Epithelial cell of esophagus (primary cell): ENCODE data around the gene PLEKHG5.

Experiments
- DNase-seq: peaks from one replicate; pipeline ENCODE4 v3.0.0; 2010; ENCODE audit warnings: low read depth
- H3K4me3 ChIP-seq: 2 replicates; pipeline ENCODE4 v1.5.1; 2011; ENCODE audit warnings: mild to moderate bottlenecking, low read length, control low read depth
- TF ChIP-seq, protein P1 (sequence below): IDR thresholded peaks from 2 replicates; pipeline ENCODE4 v1.5.1; 2011; ENCODE audit warnings: low read depth, mild to moderate bottlenecking, low read length, control low read depth, inconsistent platforms; ENCODE audit not compliant: insufficient read depth; ENCODE audit errors: missing control alignments

PLEKHG5 gene

DNA sequence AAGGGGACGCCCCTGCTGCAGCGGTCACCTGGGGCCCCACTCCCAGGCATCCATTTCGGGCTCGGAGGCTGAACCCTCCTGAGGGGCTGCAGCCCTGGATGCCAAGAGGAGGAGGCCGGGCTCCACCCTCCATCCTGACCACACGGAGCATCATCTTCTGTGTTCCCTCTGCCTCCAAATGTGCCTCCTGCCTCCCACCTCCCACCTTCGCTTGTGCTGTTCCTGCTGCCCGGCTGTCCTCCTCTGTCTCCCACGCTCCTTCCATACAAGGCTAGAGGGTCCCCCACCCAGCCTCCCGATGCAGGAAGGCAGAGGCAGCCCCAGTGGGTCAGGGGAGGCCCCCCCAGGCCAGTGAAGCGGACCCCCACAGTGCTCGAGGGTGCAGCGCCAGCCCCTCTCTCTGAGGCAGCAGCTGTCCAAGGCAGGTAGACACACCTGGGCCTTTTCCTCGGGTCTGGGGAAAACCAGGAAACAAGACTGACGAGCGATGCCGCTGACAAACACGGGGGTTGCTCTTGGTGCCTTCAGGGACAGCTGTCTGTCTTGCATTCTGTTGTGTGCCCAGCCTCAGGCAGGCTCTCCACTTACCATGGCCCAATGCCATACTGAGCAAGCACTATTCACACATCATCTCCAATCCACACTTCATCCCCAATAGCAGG is 16.8 kb upstream of the PLEKHG5 start:
- no peak overlapping the region for H3K4me3 ChIP-seq
- no peak for DNase-seq
- TF ChIP-seq, protein P1, sequence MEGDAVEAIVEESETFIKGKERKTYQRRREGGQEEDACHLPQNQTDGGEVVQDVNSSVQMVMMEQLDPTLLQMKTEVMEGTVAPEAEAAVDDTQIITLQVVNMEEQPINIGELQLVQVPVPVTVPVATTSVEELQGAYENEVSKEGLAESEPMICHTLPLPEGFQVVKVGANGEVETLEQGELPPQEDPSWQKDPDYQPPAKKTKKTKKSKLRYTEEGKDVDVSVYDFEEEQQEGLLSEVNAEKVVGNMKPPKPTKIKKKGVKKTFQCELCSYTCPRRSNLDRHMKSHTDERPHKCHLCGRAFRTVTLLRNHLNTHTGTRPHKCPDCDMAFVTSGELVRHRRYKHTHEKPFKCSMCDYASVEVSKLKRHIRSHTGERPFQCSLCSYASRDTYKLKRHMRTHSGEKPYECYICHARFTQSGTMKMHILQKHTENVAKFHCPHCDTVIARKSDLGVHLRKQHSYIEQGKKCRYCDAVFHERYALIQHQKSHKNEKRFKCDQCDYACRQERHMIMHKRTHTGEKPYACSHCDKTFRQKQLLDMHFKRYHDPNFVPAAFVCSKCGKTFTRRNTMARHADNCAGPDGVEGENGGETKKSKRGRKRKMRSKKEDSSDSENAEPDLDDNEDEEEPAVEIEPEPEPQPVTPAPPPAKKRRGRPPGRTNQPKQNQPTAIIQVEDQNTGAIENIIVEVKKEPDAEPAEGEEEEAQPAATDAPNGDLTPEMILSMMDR: no peak

DNA sequence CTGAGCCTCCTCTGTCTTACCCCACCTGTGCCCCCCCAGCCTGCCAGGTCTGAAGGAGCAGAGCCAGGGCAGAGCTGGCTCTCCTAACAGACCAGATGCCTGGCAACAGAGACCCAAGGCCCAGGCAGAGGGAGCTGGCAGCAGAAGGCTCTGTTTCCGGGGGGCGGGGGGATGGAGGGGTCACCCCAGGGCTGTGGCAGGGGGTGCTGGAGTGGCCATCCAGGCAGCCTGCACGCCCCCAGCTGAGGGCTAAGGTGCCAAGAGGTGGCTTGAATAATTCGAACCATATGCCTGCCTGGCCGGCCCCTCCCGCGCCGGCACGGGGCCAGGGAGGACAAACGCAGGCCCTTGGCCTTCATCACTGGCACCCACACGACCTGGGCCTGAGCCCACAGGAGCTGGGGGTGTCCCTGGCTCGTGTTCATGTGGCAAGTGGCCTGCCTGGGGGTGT is 16.0 kb upstream of the PLEKHG5 start:
- DNase-seq: no peak
- no peak overlapping the region for H3K4me3 ChIP-seq
- TF ChIP-seq, protein P1: no peak

DNA sequence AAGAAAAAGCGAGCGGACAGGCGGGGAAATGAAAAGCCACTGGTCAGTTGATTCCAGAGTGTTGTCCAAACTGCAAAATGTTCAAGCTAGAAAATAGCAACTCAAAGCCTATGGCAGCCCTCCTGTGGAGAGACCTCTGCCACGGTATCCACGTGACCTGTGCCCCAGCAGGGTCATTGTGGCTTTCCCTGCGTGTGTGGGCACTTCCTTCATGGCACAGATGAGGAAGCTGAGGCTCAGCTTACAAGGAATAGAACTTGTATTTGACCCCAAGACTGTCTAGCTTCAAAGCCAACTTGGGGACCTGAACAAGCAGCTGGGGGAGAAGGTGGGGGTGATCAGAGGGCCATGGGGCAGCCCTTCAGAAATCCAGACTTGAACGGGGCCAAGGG is 15.6 kb upstream of the PLEKHG5 start:
- H3K4me3 ChIP-seq: no peak overlapping the region
- TF ChIP-seq, protein P1: no peak
- no peak for DNase-seq

DNA sequence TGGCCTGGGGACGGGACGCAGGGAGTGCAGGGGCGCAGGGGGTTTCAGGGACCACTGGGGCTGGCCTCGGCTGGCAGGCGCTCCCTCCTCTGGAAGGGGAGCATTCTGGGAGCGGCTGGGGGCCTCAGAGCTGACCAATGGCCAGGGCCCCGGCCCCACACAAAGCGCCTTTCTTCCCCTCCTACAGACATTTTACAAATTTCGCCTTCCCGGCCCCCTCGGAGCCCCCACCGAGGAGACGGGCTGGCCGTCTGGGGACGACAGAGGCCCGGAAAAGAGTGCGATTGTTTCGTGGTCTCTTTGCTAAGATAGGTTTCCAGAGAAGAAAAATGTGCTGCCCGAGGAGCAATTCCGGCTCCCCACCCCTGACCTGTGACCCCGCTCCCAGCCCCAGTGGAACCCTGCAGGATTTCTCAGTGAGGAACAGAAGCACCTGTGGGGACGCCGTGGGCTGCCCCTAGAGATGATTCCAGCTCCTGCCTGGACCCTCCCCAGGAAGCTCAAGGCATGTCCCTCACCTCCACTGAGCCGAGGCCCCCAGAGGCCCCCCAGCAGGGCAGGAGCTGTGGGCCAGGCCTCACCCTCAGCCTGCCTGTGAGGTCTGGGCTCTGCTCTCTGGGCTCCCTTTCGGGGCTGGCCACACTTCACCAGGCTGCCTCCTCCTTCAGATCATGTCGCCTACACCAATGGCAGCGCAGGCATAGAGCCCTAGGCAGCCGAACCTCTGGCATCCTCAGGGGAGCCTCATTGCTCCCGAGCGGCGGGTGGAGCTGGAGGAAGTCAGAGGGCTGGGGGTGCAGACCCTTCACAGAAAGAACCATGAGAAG is 15.0 kb upstream of the PLEKHG5 start:
- DNase-seq: no peak
- no peak overlapping the region for H3K4me3 ChIP-seq
- TF ChIP-seq, protein P1: no peak

DNA sequence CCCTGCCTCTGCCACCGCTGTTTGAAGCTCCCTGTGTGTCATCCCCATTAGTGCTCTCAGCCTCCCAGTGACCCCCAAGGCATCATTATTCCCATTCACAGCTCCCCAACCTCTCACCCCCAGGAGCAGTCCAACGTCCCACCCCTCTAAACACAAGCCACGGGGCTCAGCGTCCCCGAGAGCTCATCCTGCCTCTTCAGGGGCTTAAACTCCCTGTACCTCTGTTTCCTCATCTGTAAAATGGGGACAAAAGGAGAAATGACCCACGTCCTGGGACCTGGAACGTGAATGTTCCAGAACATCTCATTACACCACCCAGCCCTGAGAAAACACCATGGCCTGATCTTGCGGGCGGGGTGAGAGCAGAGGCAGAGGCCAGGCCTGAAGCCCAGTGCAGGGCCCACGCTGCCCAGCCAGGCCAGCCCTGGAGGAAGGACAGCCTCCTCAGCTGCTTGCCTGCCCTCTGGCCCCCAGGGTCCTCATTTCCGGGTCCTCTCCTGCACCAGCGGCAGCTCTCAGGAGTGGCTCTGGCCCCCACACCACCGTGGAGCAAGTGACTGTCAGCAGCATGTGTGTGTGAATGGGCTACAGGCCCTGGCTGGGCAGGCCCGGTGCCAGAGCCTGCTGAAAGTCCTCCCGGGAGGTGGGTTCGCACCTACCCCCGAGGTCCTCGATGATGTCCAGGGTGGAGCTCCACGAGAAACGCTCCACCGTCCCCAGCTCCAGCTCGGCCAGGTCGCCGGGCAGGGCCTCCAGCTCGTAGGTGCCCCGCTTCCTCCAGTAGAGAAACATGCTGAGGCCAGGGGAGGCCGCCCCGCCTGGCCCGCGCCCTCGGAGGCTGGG is 14.1 kb upstream of the PLEKHG5 start:
- H3K4me3 ChIP-seq: no peak overlapping the region
- DNase-seq: no peak
- TF ChIP-seq, protein P1: no peak

DNA sequence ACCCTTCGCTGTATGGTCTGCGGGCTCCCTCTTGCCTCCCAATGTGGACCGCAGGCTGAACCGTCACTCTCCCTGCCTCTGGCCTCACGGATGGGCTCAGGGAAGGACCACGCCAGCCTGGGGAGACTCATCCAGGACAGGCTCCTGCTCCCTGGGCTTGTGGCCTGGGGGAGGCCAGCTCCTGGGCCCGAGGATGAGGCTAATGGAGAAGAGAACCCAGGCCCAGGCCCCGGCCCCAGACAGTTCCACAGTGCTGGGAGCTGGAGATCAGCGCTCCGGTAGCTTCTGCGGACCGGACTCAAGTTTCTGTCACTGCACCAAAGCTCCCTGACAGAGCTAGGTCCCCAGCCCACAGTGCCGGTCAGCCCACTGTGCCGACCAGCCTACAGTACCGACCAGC is 13.4 kb upstream of the PLEKHG5 start:
- DNase-seq: no peak
- TF ChIP-seq, protein P1: no peak
- H3K4me3 ChIP-seq: no peak overlapping the region
